Hematopoietic multipotent progenitor cell treated with erythropoietin and hydrocortisone succinate and interleukin-3 and kit ligand, for 17 days (in vitro differentiated cells): ENCODE data around the gene CREBBP.

ENCODE experiments used
- DNase-seq: peaks from one replicate; pipeline ENCODE4 v3.0.0-alpha.2; 2015; ENCODE audit warnings: low spot score

Gene CREBBP

GRCh38 chr16:3824121-3824795, 56.3 kb downstream of the CREBBP start:
- DNase-seq: no peak

- no peak for DNase-seq
Observed at GRCh38 chr16:3823427-3823826, 57.1 kb downstream of the CREBBP start.

- DNase-seq: no peak
Observed at GRCh38 chr16:3822366-3823045, 58.0 kb downstream of the CREBBP start.

GRCh38 chr16:3821184-3821583, 59.3 kb downstream of the CREBBP start:
- no peak for DNase-seq

- DNase-seq: peak; percentile 92
Observed at GRCh38 chr16:3819746-3820724, 60.5 kb downstream of the CREBBP start.

GRCh38 chr16:3819175-3819527, 61.4 kb downstream of the CREBBP start:
- DNase-seq: no peak

GRCh38 chr16:3816326-3816725, 64.2 kb downstream of the CREBBP start:
- DNase-seq: no peak

- DNase-seq: no peak
Observed at GRCh38 chr16:3814755-3815154, 65.8 kb downstream of the CREBBP start.

GRCh38 chr16:3812469-3813172, 67.9 kb downstream of the CREBBP start:
- DNase-seq: no peak

GRCh38 chr16:3810818-3811217, 69.7 kb downstream of the CREBBP start:
- DNase-seq: no peak

- no peak for DNase-seq
Observed at GRCh38 chr16:3810198-3810664, 70.3 kb downstream of the CREBBP start.

- no peak for DNase-seq
Observed at GRCh38 chr16:3808308-3809063, 72.0 kb downstream of the CREBBP start.

- DNase-seq: no peak
Observed at GRCh38 chr16:3807425-3808123, 72.9 kb downstream of the CREBBP start.

GRCh38 chr16:3804426-3805016, 76.0 kb downstream of the CREBBP start:
- no peak for DNase-seq

- DNase-seq: no peak
Observed at GRCh38 chr16:3800477-3801270, 79.8 kb downstream of the CREBBP start.

GRCh38 chr16:3800019-3800418, 80.5 kb downstream of the CREBBP start:
- DNase-seq: no peak

- DNase-seq: no peak
Observed at GRCh38 chr16:3799354-3799753, 81.2 kb downstream of the CREBBP start.

GRCh38 chr16:3798838-3799237, 81.7 kb downstream of the CREBBP start:
- no peak for DNase-seq
